ENCODE data around the gene MTUS2. TPM values are rescaled to one million over a fixed set of nuclear protein-coding genes. Genes with fewer than 3 reads are reported as not detected.

MTUS2 gene
- total RNA-seq, 1 donor from 2014 or later, result 0.90 TPM

DNA sequence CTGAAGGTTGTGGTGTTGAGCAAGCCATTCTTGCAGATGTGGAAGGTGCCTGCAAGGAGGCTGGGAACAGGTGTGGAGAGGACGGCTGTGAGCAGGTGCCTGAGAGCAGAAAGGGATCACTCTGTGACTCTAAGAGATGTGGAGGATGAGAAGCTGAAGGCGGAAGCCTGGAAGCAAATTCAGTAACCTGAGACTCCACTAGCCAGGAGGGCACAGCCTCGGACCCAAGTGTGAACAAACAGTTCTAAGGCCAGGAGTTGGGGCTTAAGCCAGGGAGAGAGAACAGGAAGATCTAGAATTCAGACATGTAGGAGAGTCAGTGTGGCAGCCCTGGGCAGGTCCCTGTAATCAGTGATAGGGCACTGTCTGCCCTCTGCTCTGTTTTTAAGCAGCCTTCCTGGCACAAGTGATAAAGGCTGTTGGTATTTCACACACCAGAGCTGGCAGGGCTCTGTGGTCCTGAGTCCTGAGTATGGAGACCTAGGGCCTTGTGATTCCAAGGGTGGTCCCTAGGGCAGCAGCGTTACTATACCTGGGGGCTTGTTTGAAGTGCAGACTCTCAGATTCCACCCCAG is 644.1 kb downstream of the MTUS2 start:
- TF ChIP-seq, protein P1, sequence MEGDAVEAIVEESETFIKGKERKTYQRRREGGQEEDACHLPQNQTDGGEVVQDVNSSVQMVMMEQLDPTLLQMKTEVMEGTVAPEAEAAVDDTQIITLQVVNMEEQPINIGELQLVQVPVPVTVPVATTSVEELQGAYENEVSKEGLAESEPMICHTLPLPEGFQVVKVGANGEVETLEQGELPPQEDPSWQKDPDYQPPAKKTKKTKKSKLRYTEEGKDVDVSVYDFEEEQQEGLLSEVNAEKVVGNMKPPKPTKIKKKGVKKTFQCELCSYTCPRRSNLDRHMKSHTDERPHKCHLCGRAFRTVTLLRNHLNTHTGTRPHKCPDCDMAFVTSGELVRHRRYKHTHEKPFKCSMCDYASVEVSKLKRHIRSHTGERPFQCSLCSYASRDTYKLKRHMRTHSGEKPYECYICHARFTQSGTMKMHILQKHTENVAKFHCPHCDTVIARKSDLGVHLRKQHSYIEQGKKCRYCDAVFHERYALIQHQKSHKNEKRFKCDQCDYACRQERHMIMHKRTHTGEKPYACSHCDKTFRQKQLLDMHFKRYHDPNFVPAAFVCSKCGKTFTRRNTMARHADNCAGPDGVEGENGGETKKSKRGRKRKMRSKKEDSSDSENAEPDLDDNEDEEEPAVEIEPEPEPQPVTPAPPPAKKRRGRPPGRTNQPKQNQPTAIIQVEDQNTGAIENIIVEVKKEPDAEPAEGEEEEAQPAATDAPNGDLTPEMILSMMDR (IDR thresholded peaks at IDR 0.05; ENCODE audit: unreplicated experiment), result no peak
- DNase-seq (ENCODE audit: low spot score), result no peak
- Mint-ChIP-seq H3K4me3 (ENCODE audit: unreplicated experiment) (no peak overlapping the region), H3K27ac (ENCODE audit: unreplicated experiment) (no peak overlapping the region), H3K36me3 (ENCODE audit: low read depth, unreplicated experiment) (no peaks in the 10 kb centered on the region), H3K4me1 (ENCODE audit: unreplicated experiment) (peaks cover 8% of the 10 kb centered on the region), H3K9me3 (ENCODE audit: unreplicated experiment) (no peaks in the 10 kb centered on the region), H3K27me3 (ENCODE audit: unreplicated experiment) (peaks cover 2% of the 10 kb centered on the region)

DNA sequence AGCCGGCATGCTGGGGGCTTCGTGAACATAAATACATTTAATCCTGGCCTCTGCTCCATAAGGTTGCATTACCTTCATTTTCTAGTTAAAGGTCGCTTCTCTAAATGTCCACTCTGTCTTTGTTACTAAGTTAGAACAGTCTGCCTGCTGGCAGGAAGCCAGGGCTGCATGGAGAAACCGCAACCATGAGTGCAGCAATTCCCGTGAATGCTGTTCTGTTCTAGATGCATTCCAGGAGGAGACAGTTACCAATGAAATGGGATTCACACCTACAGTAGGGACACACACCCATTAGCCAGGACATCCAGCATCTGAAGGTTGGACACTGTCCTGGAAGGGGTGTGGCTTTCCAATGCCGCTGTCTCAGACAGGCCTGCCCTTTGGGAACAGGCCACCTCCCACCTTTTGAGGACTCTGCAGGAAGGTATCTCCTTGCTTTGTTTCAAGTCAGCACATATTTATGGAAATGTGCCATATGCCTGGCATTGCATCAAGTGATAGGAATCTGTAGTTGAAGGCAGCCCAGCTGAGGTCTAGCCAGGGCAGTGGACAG is 645.7 kb downstream of the MTUS2 start:
- no peak for DNase-seq (ENCODE audit: low spot score)
- no peaks in the 10 kb centered on the region for H3K9me3 Mint-ChIP-seq (ENCODE audit: unreplicated experiment)
- H3K4me3 Mint-ChIP-seq (ENCODE audit: unreplicated experiment), result no peak overlapping the region
- H3K27me3 Mint-ChIP-seq (ENCODE audit: unreplicated experiment), result peaks cover 2% of the 10 kb centered on the region
- peaks cover 8% of the 10 kb centered on the region for H3K4me1 Mint-ChIP-seq (ENCODE audit: unreplicated experiment)
- TF ChIP-seq, protein P1 (IDR thresholded peaks at IDR 0.05; ENCODE audit: unreplicated experiment), result no peak
- H3K36me3 Mint-ChIP-seq (ENCODE audit: low read depth, unreplicated experiment), result no peaks in the 10 kb centered on the region
- no peak overlapping the region for H3K27ac Mint-ChIP-seq (ENCODE audit: unreplicated experiment)

DNA sequence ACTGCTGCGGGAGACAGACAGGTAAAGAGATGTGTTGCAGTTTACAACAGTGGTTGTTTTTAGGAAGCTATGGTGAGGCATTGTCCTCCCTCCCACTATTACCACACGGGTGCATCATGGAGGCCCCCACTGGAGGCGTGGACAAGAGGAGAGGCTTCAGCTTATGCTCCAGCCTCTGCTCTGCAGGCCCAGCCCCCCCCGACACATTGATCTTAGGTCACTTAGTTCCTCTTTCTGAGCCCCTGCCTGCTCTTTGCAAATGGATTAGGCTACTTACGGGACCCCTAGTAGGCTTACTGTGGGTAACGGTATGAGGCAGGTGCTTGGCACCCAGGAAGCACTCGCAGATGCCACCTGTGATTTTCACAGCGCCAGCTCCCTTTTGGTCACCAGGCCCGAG is 651.4 kb downstream of the MTUS2 start:
- H3K4me3 Mint-ChIP-seq (ENCODE audit: unreplicated experiment), result no peak overlapping the region
- peaks cover 2% of the 10 kb centered on the region for H3K27me3 Mint-ChIP-seq (ENCODE audit: unreplicated experiment)
- no peaks in the 10 kb centered on the region for H3K36me3 Mint-ChIP-seq (ENCODE audit: low read depth, unreplicated experiment)
- TF ChIP-seq, protein P1 (IDR thresholded peaks at IDR 0.05; ENCODE audit: unreplicated experiment), result no peak
- no peak for DNase-seq (ENCODE audit: low spot score)
- H3K9me3 Mint-ChIP-seq (ENCODE audit: unreplicated experiment), result no peaks in the 10 kb centered on the region
- peaks cover 5% of the 10 kb centered on the region for H3K4me1 Mint-ChIP-seq (ENCODE audit: unreplicated experiment)
- H3K27ac Mint-ChIP-seq (ENCODE audit: unreplicated experiment), result no peak overlapping the region

DNA sequence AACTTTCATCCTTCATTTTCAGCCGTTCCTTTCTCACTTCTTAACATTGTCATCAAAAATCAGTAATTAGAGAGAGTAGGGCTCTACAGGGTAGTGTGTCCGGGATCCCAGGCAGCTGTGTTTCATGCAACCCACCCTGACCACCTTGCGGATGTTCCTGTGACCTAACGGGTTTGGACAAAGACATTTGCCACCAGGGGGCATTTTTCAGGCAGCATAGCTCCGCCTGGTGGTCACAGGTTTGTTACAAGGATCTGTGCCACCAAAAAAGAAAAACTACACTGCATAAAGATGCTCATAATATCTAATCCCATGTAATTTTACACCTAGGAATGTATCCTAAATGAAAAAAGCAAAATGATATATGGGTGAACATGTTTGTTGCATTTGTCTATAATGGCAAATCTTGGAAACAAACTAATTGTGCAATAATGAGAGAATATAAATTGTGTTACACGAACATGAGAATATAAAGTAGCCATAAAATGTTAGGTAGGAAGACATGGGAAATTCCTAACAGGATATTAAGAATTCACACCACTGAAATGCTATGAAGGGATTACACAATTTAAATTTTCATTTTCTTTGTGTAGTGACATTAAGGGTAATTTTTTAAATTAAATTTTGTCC is 652.3 kb downstream of the MTUS2 start:
- TF ChIP-seq, protein P1 (IDR thresholded peaks at IDR 0.05; ENCODE audit: unreplicated experiment), result peak; percentile 96
- no peaks in the 10 kb centered on the region for H3K9me3 Mint-ChIP-seq (ENCODE audit: unreplicated experiment)
- peaks cover 2% of the 10 kb centered on the region for H3K27me3 Mint-ChIP-seq (ENCODE audit: unreplicated experiment)
- H3K27ac Mint-ChIP-seq (ENCODE audit: unreplicated experiment), result peak overlapping the region; percentile 11
- no peak overlapping the region for H3K4me3 Mint-ChIP-seq (ENCODE audit: unreplicated experiment)
- no peaks in the 10 kb centered on the region for H3K36me3 Mint-ChIP-seq (ENCODE audit: low read depth, unreplicated experiment)
- peaks cover 2% of the 10 kb centered on the region for H3K4me1 Mint-ChIP-seq (ENCODE audit: unreplicated experiment)
- DNase-seq (ENCODE audit: low spot score), result peak; percentile 78

DNA sequence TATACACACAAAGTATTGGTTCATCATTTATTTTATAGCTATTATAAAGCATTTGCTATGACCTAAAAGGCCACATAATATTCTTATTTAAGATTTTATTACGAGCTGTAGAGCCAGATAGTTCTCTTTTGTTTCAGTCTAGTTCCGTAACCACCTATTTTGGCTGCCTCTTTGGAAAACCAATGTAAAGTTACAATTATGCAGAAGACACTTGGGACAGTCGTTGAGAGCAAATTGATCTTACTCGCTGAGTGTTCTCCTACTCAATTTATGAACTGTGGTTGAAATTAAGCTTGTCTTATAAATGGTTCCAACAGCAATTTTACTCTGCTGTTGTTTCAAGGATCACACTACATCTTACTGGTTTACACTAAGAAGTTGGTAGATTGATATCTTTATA is 653.0 kb downstream of the MTUS2 start:
- no peaks in the 10 kb centered on the region for H3K9me3 Mint-ChIP-seq (ENCODE audit: unreplicated experiment)
- no peak for DNase-seq (ENCODE audit: low spot score)
- peaks cover 2% of the 10 kb centered on the region for H3K27me3 Mint-ChIP-seq (ENCODE audit: unreplicated experiment)
- H3K27ac Mint-ChIP-seq (ENCODE audit: unreplicated experiment), result no peak overlapping the region
- H3K36me3 Mint-ChIP-seq (ENCODE audit: low read depth, unreplicated experiment), result no peaks in the 10 kb centered on the region
- no peaks in the 10 kb centered on the region for H3K4me1 Mint-ChIP-seq (ENCODE audit: unreplicated experiment)
- no peak overlapping the region for H3K4me3 Mint-ChIP-seq (ENCODE audit: unreplicated experiment)
- TF ChIP-seq, protein P1 (IDR thresholded peaks at IDR 0.05; ENCODE audit: unreplicated experiment), result no peak
